D721Med (cell line): Measurements from ENCODE around the gene MAPKAP1.

Source experiments
- DNase-seq: peaks from one replicate; pipeline ENCODE4 v3.0.0; 2011; ENCODE audit warnings: low spot score; ENCODE audit not compliant: insufficient read length
- FAIRE-seq: peaks from 2 replicates; lab custom pipeline; 2011; peaks lifted over from hg19 to GRCh38; lab: Jason Lieb, UNC
- CTCF ChIP-seq: IDR thresholded peaks from 2 replicates; pipeline ENCODE4 v1.5.1; 2012; ENCODE audit warnings: mild to moderate bottlenecking, control low read depth; ENCODE audit not compliant: insufficient read depth; ENCODE audit errors: missing control alignments

The MAPKAP1 gene

GRCh38 chr9:125421591-125422181 lies 285.3 kb downstream of the MAPKAP1 start:
- FAIRE-seq (no peak), DNase-seq (no peak)
- TF ChIP-seq CTCF: no peak

- TF ChIP-seq CTCF: no peak
- FAIRE-seq (no peak), DNase-seq (no peak)
Observed at GRCh38 chr9:125421166-125421565, 285.8 kb downstream of the MAPKAP1 start.

- no peak for TF ChIP-seq CTCF
- FAIRE-seq (no peak), DNase-seq (no peak)
Observed at GRCh38 chr9:125418404-125418803, 288.6 kb downstream of the MAPKAP1 start.

- DNase-seq: no peak
Observed at GRCh38 chr9:125416517-125416916, 290.5 kb downstream of the MAPKAP1 start.

GRCh38 chr9:125415583-125416460 lies 291.2 kb downstream of the MAPKAP1 start:
- no peak for TF ChIP-seq CTCF
- FAIRE-seq (no peak), DNase-seq (no peak)

More at GRCh38 chr9:125416517-125416916, 290.5 kb downstream of the MAPKAP1 start:
- no peak for FAIRE-seq
- TF ChIP-seq CTCF: no peak

- FAIRE-seq (no peak), DNase-seq (no peak)
- no peak for TF ChIP-seq CTCF
Observed at GRCh38 chr9:125413579-125413978, 293.4 kb downstream of the MAPKAP1 start.

- no peak for FAIRE-seq
- DNase-seq: no peak
- TF ChIP-seq CTCF: no peak
Observed at GRCh38 chr9:125412166-125412565, 294.8 kb downstream of the MAPKAP1 start.
